ENCODE results near the gene IQGAP2.

DNA sequence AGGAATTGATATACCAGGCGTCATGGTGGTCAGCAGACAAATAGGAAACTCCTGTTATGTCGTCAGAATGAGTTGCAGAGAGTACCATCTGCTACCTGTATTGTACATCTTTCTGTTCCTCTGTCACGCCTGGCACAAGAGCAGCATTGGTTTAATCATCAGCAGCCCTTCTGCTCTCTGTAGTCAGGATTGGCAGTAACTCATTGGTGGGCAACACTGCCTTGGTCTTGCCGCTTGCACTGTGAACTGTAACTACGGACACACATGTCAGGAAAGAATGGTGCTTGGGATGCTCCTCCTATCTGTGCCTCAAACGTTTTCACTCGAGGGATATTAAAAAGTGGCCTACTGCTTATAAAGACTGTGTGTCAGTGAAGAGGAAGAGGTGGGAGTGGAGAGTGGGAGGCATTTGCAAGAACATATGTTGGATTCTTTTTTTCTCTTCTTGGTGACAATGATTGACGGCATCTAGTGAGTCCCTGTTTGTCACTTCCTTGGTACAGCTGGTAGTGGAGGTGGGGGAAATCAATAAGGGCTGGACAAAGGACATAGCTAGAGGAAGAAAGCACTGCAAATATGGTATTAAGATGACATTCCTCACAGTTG, 143.5 kb downstream of the IQGAP2 start:
- TF ChIP-seq, protein P1, sequence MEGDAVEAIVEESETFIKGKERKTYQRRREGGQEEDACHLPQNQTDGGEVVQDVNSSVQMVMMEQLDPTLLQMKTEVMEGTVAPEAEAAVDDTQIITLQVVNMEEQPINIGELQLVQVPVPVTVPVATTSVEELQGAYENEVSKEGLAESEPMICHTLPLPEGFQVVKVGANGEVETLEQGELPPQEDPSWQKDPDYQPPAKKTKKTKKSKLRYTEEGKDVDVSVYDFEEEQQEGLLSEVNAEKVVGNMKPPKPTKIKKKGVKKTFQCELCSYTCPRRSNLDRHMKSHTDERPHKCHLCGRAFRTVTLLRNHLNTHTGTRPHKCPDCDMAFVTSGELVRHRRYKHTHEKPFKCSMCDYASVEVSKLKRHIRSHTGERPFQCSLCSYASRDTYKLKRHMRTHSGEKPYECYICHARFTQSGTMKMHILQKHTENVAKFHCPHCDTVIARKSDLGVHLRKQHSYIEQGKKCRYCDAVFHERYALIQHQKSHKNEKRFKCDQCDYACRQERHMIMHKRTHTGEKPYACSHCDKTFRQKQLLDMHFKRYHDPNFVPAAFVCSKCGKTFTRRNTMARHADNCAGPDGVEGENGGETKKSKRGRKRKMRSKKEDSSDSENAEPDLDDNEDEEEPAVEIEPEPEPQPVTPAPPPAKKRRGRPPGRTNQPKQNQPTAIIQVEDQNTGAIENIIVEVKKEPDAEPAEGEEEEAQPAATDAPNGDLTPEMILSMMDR (IDR thresholded peaks at IDR 0.05; ENCODE audit: insufficient read depth, low read length, poor library complexity, severe bottlenecking), result no peak
- TF ChIP-seq EZH2phosphoT487 (conservative IDR thresholded peaks at IDR 0.05; ENCODE audit: low read length), result no peak

Data from SU-DHL-6 (cell line).